ENCODE results near the gene ARHGAP10. TPM values are rescaled to one million over a fixed set of nuclear protein-coding genes. Genes with fewer than 3 reads are reported as not detected.

Gene ARHGAP10
- total and polyA plus RNA-seq, 10 of the 15 experiments (the other 5 are each of a cell fraction or from before 2014, with no cell fraction given) = 1.3 to 25.8 (median 17.2) TPM

GRCh38 chr4:147948336-147948735 lies 216.4 kb downstream of the ARHGAP10 start (continued):
- TF ChIP-seq ZBTB40 (IDR thresholded peaks at IDR 0.05; ENCODE audit: borderline replicate concordance) (no peak), HDGF (IDR thresholded peaks at IDR 0.05) (no peak), BCLAF1 (IDR thresholded peaks at IDR 0.05) (no peak)

GRCh38 chr4:147950261-147950660 lies 218.4 kb downstream of the ARHGAP10 start:
- 100% methylated on average over 1 of the region's 1 CpG for WGBS (ENCODE audit: insufficient coverage, insufficient replicate concordance, low lambda C conversion rate, missing lambda C conversion rate)
- FAIRE-seq = no peak
- POLR2A ChIA-PET = no interaction called here
- Histone ChIP-seq H3K4me2 (ENCODE audit: control insufficient read depth, insufficient read depth) (no peak overlapping the region), H3K79me2 (ENCODE audit: control insufficient read depth, insufficient read depth, low read length) (no peaks in the 10 kb centered on the region), H3K27ac (ENCODE audit: control insufficient read depth, insufficient read depth) (no peak overlapping the region), H3K27me3 (replicated peaks in 1 of 2; ENCODE audit: control insufficient read depth in 2 of 2, insufficient read depth in 2 of 2, low read length in 1 of 2) (no peaks in the 10 kb centered on the region), H3K36me3 (ENCODE audit: control insufficient read depth in 2 of 2, insufficient read depth in 2 of 2, low read length in 1 of 2) (peaks cover 1 to 13% of the 10 kb centered on the region in 2 experiments; a peak in 3 of 4 replicates), H3K9me3 (replicated peaks; ENCODE audit: control insufficient read depth, insufficient read depth, low read length) (no peaks in the 10 kb centered on the region; the same call in 2 of the 3 replicates), H3K4me3 (no peak overlapping the region), H2AFZ (ENCODE audit: control insufficient read depth, low read depth, low read length) (no peak overlapping the region), H4K20me1 (ENCODE audit: control insufficient read depth, insufficient read depth) (no peaks in the 10 kb centered on the region), H3K4me1 (ENCODE audit: control insufficient read depth, insufficient read depth, low read length) (no peaks in the 10 kb centered on the region), H3K9ac (ENCODE audit: control insufficient read depth, insufficient read depth, low read length) (no peak overlapping the region)
- no peak for ATAC-seq
- no TSS peak for BruUV-seq (replicated peaks)
- intact Hi-C loops (cut with micrococcal nuclease; ENCODE audit: unreplicated experiment) (no loop called here), in situ Hi-C loops (cut with MboI) (no loop called here)
- SMC1A ChIA-PET (ENCODE audit: uncharacterized antibody, unreplicated experiment) = interaction anchor here (1.1 to 1.5 kb wide), 2 partner anchors 25 to 83 kb away, joined by 3 read pairs; no protein-coding TSS in a partner anchor
- no peak for DNase-seq (ENCODE audit: low read depth, low spot score)
- RAD21 ChIA-PET (ENCODE audit: unreplicated experiment) = no interaction called here
- CTCF ChIA-PET = interaction anchor here (1.5 kb wide), 1 partner anchor 12 kb away, joined by 3 read pairs; no protein-coding TSS in a partner anchor
- TF ChIP-seq ZNF384 (IDR thresholded peaks at IDR 0.05; ENCODE audit: borderline replicate concordance, low read depth, low read length) = no peak
- TF ChIP-seq FOXM1 (IDR thresholded peaks at IDR 0.05; ENCODE audit: low read depth, low read length) = no peak
- no peak for TF ChIP-seq ZNF274 (IDR thresholded peaks at IDR 0.05; ENCODE audit: insufficient read depth, insufficient read length)
- TF ChIP-seq CHD1 (IDR thresholded peaks at IDR 0.05; ENCODE audit: low read depth, low read length) = no peak
- TF ChIP-seq E2F4 (IDR thresholded peaks at IDR 0.05; ENCODE audit: low read depth, low read length) = no peak
- no peak for TF ChIP-seq USF2 (IDR thresholded peaks at IDR 0.05; ENCODE audit: borderline replicate concordance, low read depth, low read length)
- no peak for TF ChIP-seq KDM1A (IDR thresholded peaks at IDR 0.05; ENCODE audit: borderline replicate concordance)
- TF ChIP-seq CREM (IDR thresholded peaks at IDR 0.05; ENCODE audit: low read depth) = no peak
- TF ChIP-seq SMAD1 (IDR thresholded peaks at IDR 0.05; ENCODE audit: low read depth, partially characterized antibody) = no peak
- TF ChIP-seq IRF3 (IDR thresholded peaks at IDR 0.05) = no peak

Measured in GM12878 (cell line).